Activated CD4-positive, CD25-positive, alpha-beta regulatory T cell treated with anti-CD3 and anti-CD28 coated beads, Interleukin-2, amount 50 U/mL, for 24 hours (primary cell): Measurements from ENCODE around the gene XPC.
"Not testable (repeated sequence)": the region's sequence is repeated elsewhere in the genome, so short reads cannot be mapped to it uniquely, and the experiment has no call there.

ENCODE experiments used
- ATAC-seq, 2 donors: fragments of 150-1000 bp; cut with Tn5 transposase; one replicate each; pipeline ENCODE4 v1.10.0; 2021; ENCODE audit warnings: mild to moderate bottlenecking in 1 of 2, moderate library complexity in 1 of 2

Gene XPC

GRCh38 chr3:14117468-14118399, 60.7 kb downstream of the XPC start:
- ATAC-seq, result no peak

GRCh38 chr3:14113965-14114635, 64.3 kb downstream of the XPC start:
- ATAC-seq, result no peak

- no peak for ATAC-seq
These were observed 67.7 kb downstream of the XPC start for GRCh38 chr3:14110699-14111098.

- not testable (repeated sequence) for ATAC-seq
These were observed 68.6 kb downstream of the XPC start for GRCh38 chr3:14109821-14110220.

GRCh38 chr3:14097616-14098391, 80.6 kb downstream of the XPC start:
- no peak for ATAC-seq

GRCh38 chr3:14096742-14097141, 81.7 kb downstream of the XPC start:
- no peak for ATAC-seq
